HG03045 (cell line): ENCODE data around the gene GPR162.
"Not testable (repeated sequence)": the region's sequence is repeated elsewhere in the genome, so short reads cannot be mapped to it uniquely, and the experiment has no call there.

Experiments
- ATAC-seq: cut with Tn5 transposase; IDR thresholded peaks from one replicate; pipeline ENCODE4 v1.9.1; 2021; ENCODE audit warnings: mild to moderate bottlenecking, moderate library complexity; ENCODE audit not compliant: unreplicated experiment

The GPR162 gene

DNA sequence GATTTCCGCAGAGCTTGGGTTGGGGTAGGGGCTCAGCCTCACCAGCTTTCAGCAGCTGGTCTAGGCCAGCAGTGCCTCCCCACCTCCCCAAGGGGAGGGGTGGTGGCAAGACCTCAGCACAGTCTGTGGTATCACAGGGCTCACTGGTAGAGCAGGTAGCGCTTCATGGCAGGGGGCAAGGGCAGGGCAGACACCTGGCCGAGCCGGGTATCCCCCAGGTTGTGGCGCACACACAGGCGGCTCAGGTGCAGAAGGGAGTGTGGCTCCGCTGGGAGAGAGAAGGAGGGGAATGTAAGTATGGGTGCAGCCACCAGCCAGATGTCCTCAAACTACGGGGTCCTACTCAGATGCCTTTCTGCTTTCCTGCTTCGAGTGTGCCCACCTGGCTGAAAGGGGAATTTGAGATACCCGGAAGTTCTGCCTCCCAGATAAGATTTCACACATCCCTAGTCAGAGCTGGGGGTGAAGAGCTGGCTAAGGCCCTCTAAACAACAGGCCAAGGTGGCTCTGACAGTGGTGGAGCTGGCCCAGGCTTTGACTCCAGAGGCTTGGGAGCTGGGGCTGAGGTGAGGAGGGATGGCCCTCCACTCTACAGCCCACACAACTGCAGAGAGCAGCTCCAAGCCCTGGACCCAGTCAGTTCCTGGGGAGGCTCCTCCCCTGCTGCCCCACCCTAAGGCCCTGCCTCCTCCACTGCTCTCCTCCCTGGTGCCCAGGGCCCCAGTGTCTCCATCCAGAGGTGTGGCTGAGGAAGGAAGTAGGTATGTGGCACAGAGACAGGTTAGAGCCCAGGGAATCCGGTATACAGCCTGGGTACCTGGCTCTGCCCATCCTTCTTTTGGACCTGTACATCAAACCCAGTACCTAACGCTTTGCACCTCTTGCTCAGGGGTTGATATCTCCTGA, 49.7 kb downstream of the GPR162 start:
- no peak for ATAC-seq

- no peak for ATAC-seq
Measured at GRCh38 chr12:6872073-6873048, 50.7 kb downstream of the GPR162 start.

GRCh38 chr12:6873094-6874014, 51.7 kb downstream of the GPR162 start, which contains the start of gene SPSB2:
TSS of gene SPSB2 (minus strand) at chr12:6873303. CDS start at chr12:6872901, 402 bp downstream.
- peak; percentile 71 for ATAC-seq

GRCh38 chr12:6874015-6874368, 52.4 kb downstream of the GPR162 start:
- ATAC-seq: not testable (repeated sequence)
